WERI-Rb-1 (cell line): ENCODE results near the gene SETD1B.
A peak's percentile ranks its signal among the peaks of the same experiment; 100 is the strongest.

Experiments used
- DNase-seq: peaks from one replicate; pipeline ENCODE4 v3.0.0-alpha.2; 2020
- H3K27ac ChIP-seq: fragments of 250-450 bp; sonication (Bioruptor Pico); 2 replicates; pipeline ENCODE4 v1.5.1; 2020; ENCODE audit warnings: mild to moderate bottlenecking, moderate library complexity
- H3K27me3 ChIP-seq: fragments of 250-450 bp; sonication (Bioruptor Pico); 2 replicates; pipeline ENCODE4 v1.5.1; 2021; ENCODE audit warnings: mild to moderate bottlenecking, low read depth, moderate library complexity; ENCODE audit not compliant: insufficient read depth, severe bottlenecking
- H3K36me3 ChIP-seq: fragments of 250-450 bp; sonication (Bioruptor Pico); 2 replicates; pipeline ENCODE4 v1.5.1; 2020; ENCODE audit warnings: mild to moderate bottlenecking, moderate library complexity
- H3K4me3 ChIP-seq: 2 replicates; pipeline ENCODE4 v1.5.1; 2011; ENCODE audit warnings: low read depth, mild to moderate bottlenecking, control low read depth, low read length
- H3K9me3 ChIP-seq: fragments of 250-450 bp; sonication (Bioruptor Pico); 2 replicates; pipeline ENCODE4 v1.5.1; 2021; ENCODE audit warnings: mild to moderate bottlenecking, moderate library complexity; ENCODE audit not compliant: severe bottlenecking
- TF ChIP-seq, protein P1 (sequence below): IDR thresholded peaks from 2 replicates; pipeline ENCODE4 v1.5.1; 2011; ENCODE audit warnings: low read depth, mild to moderate bottlenecking, control low read depth, inconsistent platforms, low read length

SETD1B gene

GRCh38 chr12:121792607-121793439 is 11.0 kb upstream of the SETD1B start:
- H3K9me3 ChIP-seq = no peaks in the 10 kb centered on the region
- TF ChIP-seq, protein P1, sequence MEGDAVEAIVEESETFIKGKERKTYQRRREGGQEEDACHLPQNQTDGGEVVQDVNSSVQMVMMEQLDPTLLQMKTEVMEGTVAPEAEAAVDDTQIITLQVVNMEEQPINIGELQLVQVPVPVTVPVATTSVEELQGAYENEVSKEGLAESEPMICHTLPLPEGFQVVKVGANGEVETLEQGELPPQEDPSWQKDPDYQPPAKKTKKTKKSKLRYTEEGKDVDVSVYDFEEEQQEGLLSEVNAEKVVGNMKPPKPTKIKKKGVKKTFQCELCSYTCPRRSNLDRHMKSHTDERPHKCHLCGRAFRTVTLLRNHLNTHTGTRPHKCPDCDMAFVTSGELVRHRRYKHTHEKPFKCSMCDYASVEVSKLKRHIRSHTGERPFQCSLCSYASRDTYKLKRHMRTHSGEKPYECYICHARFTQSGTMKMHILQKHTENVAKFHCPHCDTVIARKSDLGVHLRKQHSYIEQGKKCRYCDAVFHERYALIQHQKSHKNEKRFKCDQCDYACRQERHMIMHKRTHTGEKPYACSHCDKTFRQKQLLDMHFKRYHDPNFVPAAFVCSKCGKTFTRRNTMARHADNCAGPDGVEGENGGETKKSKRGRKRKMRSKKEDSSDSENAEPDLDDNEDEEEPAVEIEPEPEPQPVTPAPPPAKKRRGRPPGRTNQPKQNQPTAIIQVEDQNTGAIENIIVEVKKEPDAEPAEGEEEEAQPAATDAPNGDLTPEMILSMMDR = no peak

DNA sequence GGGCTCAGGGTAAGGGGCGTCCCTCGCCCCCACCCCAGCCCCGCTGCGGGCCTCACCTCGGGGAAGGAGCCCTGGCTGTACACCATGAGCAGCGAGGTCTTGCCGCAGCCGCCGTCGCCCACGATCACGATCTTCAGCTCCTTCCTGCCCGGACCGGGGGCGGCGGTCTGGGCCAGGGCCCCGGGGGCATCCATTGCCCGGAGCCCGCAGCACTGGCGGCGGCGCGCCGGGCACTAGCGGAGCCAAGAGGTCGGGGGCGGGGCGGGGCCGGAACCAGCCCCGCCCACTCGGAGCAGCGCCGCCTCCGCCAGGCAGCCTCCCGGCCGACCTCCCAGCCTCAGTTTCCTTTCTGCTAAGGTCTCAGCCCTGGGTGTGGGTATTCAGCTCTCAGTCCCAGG is 10.4 kb upstream of the SETD1B start, which contains the start of gene RHOF:
RHOF (minus strand) TSS at position 249 of the 398 bp plus-strand sequence; CDS start at position 194, 55 bp downstream.
- DNase-seq = no peak
- peaks cover 24% of the 10 kb centered on the region for H3K36me3 ChIP-seq
- TF ChIP-seq, protein P1 = no peak
- H3K27ac ChIP-seq = peak within 1 kb of the TSS; percentile 42
- no peaks in the 10 kb centered on the region for H3K27me3 ChIP-seq
- peak within 1 kb of the TSS; percentile 15 for H3K4me3 ChIP-seq
- no peaks in the 10 kb centered on the region for H3K9me3 ChIP-seq

More at GRCh38 chr12:121792607-121793439, 11.0 kb upstream of the SETD1B start:
- Histone ChIP-seq H3K27me3 (no peaks in the 10 kb centered on the region), H3K36me3 (peaks cover 20% of the 10 kb centered on the region), H3K27ac (no peak overlapping the region), H3K4me3 (no peak overlapping the region)
- DNase-seq = no peak

DNA sequence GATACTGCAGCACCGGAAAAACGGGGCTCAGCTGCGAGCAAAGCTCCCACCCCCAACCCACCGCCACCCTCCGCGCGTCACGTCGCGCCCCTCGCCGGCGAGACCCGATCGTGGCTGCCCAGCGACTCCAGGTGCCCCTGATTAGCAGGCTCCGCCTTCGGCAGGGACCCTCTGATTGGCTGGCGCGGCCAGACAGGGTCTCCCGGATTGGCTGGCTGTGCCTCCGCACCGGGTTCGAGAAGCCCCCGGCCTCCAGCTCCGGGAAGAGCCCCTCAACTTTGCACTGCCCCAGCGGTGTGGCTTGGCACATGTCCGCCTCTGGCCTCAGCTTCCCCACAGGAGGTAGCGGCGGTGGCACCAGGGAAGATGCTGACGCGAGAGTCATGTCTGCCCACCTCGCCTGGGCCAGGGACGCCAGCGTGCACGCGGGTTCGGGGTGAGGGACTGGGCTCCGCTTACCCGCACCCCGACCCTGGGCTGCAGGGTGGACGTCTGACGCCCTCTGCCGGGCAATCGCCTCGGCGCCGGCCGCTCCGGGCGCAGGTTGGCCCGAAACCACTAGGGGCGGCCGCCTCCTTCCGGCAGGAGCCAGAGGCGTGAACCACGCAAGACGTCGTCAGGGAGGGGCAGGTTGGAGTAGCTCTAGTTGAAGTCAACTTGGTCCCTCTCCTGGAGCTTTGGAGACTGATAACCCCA is 9.8 kb upstream of the SETD1B start:
- peak; percentile 89 for DNase-seq
- H3K27ac ChIP-seq = peak overlapping the region; percentile 8; the same call in 1 of the 2 replicates
- peaks cover 29% of the 10 kb centered on the region for H3K36me3 ChIP-seq
- TF ChIP-seq, protein P1 = peak; percentile 100
- H3K9me3 ChIP-seq = no peaks in the 10 kb centered on the region
- H3K4me3 ChIP-seq = peak overlapping the region; percentile 15
- no peaks in the 10 kb centered on the region for H3K27me3 ChIP-seq

GRCh38 chr12:121794534-121795033 is 9.2 kb upstream of the SETD1B start:
- no peaks in the 10 kb centered on the region for H3K9me3 ChIP-seq
- H3K27me3 ChIP-seq = no peaks in the 10 kb centered on the region
- TF ChIP-seq, protein P1 = no peak
- peak overlapping the region; percentile 15 for H3K4me3 ChIP-seq
- peak overlapping the region; percentile 42 for H3K27ac ChIP-seq
- DNase-seq = no peak
- H3K36me3 ChIP-seq = peaks cover 30% of the 10 kb centered on the region

- Histone ChIP-seq H3K27ac (peak overlapping the region; percentile 42), H3K9me3 (no peaks in the 10 kb centered on the region), H3K4me3 (peak overlapping the region; percentile 15), H3K27me3 (no peaks in the 10 kb centered on the region), H3K36me3 (peaks cover 30% of the 10 kb centered on the region)
- DNase-seq = peak; percentile 87
- TF ChIP-seq, protein P1 = peak; percentile 93
These were observed 8.5 kb upstream of the SETD1B start for GRCh38 chr12:121795034-121795968.
